HG03342 (cell line): ENCODE measurements around the gene PRR20D.
"Not testable (repeated sequence)": the region's sequence is repeated elsewhere in the genome, so short reads cannot be mapped to it uniquely, and the experiment has no call there.

Source experiments
- ATAC-seq: cut with Tn5 transposase; IDR thresholded peaks from one replicate; pipeline ENCODE4 v1.9.1; 2021; ENCODE audit warnings: mild to moderate bottlenecking, moderate library complexity; ENCODE audit not compliant: unreplicated experiment

The PRR20D gene

DNA sequence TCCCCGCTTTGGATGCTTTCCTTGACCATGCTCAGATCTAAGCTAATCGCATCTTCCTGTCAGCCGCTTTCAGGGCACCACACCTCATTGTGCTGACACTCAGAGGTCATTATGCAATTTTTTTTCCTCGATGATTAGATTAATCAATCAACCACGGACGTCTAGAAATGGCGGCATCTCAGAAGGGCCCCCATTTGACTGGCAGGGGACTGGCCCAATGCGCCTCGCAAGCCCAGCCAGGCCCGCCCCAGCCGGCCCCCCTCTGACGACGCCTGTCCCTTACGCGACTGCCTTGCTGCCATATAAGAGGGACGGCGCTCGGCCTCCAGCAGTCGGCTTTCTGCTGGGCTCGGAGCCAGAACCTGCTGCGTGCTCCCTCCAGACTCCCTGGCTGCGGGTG lies at the start of gene PRR20D:
Gene PRR20D (plus strand): TSS at position 301 of the 400 bp plus-strand sequence. CDS start 387 bp downstream, outside the sequence.
- not testable (repeated sequence) for ATAC-seq

GRCh38 chr13:57114945-57115344 lies 45.5 kb upstream of the PRR20D start:
- ATAC-seq: no peak

GRCh38 chr13:57123681-57124080 lies 36.8 kb upstream of the PRR20D start:
- no peak for ATAC-seq

- ATAC-seq: no peak
These were observed 31.5 kb upstream of the PRR20D start for GRCh38 chr13:57128909-57129308.

- no peak for ATAC-seq
These were observed 24.3 kb upstream of the PRR20D start for GRCh38 chr13:57136093-57136492.

DNA sequence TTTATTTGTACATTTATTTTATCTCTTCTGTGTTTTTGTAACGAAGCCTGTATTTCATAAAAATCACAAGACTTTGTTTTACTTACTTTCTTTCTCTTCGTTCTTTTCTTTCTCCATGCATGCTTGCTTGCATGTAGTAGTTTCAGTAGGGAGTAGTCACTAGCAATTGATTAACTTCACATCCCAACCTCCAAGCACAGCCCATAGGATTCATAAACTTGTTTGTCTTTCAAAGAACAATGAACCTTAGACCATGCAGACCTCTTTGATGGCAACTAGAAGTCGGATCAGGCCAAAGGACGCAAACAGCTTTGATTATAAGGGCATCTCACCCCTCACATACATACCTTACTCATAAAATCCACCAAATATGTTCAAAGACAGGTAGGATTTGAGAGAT lies 22.8 kb upstream of the PRR20D start:
- ATAC-seq: no peak

- ATAC-seq: no peak
These were observed 21.4 kb upstream of the PRR20D start for GRCh38 chr13:57138988-57139387.

DNA sequence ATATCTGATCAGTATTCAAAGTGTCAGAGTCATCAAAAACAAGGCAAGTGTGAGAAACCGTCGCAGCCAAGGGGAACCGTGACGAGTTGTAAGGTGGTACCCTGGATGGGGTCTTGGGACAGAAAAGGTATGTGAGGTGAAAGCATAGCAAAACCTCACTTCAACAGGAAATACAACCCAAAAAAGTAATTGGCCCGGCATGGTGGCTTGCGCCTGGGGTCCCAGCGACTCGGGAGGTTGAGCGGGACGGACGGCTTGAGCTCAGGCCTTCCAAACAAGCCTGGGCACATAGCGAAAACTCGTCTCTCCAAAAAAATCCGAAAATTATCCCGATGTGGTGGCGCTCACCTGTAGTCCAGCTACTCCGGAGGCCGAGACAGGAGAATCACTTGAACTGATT lies 20.7 kb upstream of the PRR20D start:
- ATAC-seq: not testable (repeated sequence)

DNA sequence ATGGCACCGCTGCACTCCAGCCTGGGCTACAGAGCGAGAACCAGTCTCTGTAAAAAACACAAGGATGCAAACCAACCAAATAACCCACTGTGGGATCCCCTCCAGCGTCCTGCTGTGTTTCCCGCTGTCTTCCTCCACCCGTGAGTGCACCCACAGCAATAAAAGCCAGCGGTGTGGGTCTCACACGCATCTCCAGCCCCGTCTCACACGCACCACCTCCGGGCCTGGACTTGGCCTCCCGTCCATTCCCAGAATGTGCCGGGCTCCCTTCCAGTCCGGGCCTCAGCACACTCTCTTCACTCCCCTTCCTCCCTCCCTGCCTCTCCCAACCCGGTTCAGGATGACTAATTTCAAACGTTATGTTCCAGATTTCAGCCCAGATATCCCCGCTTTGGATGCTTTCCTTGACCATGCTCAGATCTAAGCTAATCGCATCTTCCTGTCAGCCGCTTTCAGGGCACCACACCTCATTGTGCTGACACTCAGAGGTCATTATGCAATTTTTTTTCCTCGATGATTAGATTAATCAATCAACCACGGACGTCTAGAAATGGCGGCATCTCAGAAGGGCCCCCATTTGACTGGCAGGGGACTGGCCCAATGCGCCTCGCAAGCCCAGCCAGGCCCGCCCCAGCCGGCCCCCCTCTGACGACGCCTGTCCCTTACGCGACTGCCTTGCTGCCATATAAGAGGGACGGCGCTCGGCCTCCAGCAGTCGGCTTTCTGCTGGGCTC lies 20.0 kb upstream of the PRR20D start, which contains the start of gene PRR20A:
Gene PRR20A (plus strand): TSS at position 684 of the 734 bp plus-strand sequence. CDS start 387 bp downstream, outside the sequence.
- not testable (repeated sequence) for ATAC-seq

DNA sequence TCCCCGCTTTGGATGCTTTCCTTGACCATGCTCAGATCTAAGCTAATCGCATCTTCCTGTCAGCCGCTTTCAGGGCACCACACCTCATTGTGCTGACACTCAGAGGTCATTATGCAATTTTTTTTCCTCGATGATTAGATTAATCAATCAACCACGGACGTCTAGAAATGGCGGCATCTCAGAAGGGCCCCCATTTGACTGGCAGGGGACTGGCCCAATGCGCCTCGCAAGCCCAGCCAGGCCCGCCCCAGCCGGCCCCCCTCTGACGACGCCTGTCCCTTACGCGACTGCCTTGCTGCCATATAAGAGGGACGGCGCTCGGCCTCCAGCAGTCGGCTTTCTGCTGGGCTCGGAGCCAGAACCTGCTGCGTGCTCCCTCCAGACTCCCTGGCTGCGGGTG lies 13.2 kb upstream of the PRR20D start, which contains the start of gene PRR20B:
Gene PRR20B (plus strand): TSS at position 301 of the 400 bp plus-strand sequence. CDS start 387 bp downstream, outside the sequence.
- not testable (repeated sequence) for ATAC-seq

DNA sequence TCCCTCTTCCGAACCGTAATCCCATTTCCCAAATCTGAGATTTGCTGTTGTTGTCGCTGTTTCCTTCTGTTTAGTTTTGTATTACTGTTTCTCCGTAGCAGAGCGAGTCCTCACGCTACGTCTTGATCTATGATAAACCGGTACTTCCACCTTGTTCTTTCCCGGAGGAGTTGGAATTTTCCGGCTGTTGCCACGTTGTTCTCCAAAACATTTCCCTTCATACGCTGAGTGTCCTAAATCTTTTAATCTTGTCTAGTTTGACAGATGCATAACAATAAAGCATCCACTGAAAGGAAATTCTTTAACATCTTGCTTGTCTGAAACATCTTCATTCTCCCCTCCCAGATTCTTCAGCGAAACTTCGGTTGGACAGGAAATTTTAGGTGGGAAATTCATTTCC lies 12.3 kb upstream of the PRR20D start:
- ATAC-seq: not testable (repeated sequence)

DNA sequence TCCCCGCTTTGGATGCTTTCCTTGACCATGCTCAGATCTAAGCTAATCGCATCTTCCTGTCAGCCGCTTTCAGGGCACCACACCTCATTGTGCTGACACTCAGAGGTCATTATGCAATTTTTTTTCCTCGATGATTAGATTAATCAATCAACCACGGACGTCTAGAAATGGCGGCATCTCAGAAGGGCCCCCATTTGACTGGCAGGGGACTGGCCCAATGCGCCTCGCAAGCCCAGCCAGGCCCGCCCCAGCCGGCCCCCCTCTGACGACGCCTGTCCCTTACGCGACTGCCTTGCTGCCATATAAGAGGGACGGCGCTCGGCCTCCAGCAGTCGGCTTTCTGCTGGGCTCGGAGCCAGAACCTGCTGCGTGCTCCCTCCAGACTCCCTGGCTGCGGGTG lies 6.7 kb upstream of the PRR20D start, which contains the start of gene PRR20C:
Gene PRR20C (plus strand): TSS at position 301 of the 400 bp plus-strand sequence. CDS start 387 bp downstream, outside the sequence.
- not testable (repeated sequence) for ATAC-seq

DNA sequence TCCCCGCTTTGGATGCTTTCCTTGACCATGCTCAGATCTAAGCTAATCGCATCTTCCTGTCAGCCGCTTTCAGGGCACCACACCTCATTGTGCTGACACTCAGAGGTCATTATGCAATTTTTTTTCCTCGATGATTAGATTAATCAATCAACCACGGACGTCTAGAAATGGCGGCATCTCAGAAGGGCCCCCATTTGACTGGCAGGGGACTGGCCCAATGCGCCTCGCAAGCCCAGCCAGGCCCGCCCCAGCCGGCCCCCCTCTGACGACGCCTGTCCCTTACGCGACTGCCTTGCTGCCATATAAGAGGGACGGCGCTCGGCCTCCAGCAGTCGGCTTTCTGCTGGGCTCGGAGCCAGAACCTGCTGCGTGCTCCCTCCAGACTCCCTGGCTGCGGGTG lies 6.5 kb downstream of the PRR20D start, which contains the start of gene PRR20E:
Gene PRR20E (plus strand): TSS at position 301 of the 400 bp plus-strand sequence. CDS start 387 bp downstream, outside the sequence.
- ATAC-seq: not testable (repeated sequence)

GRCh38 chr13:57191667-57192066 lies 31.2 kb downstream of the PRR20D start:
- ATAC-seq: no peak

GRCh38 chr13:57212989-57213388 lies 52.6 kb downstream of the PRR20D start:
- no peak for ATAC-seq
